Measurements from ENCODE around the gene R3HDM2. TPM values are rescaled to one million over a fixed set of nuclear protein-coding genes. Genes with fewer than 3 reads are reported as not detected.

The R3HDM2 gene
- total and polyA plus RNA-seq, 3 experiments from 2014 or later: 15.1 to 36.8 (median 28.2) TPM

DNA sequence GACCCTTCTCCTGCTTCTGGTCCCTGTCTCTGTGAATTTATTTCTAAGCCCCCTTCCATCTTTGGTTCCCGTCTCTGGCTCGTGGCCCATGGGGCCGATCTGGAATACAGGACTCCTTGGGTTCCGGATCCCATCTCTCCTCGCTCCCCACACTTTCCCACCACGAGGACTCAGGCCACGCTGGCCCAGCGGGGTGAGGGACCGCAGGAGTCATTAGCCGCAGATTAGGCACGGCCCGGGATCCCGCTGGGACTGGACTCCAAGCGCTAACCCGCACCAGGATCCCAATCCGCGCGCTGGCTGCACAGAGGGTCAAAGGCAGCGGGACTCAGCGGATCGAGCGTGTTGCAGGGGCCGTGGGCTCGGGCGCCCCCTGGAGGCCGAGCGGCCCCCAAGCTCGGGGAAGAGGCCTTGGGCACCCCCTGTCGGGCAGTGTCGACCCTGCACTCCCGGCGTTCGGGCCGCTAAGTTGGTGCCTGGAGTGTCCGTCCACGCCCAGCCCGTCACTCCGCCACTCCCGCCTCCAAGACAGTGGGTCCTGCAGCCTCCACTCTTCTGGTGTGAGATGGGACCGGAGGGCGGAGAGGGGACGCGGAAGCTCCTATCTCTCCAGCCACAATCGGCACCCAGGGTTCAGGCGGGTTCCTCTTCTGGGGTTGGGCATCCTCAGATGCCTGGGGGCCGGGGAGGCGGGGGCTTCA, 191.8 kb downstream of the R3HDM2 start:
- Histone ChIP-seq H3K27me3 (ENCODE audit: insufficient read depth, low read length, poor library complexity, severe bottlenecking) (peaks cover 55% of the 10 kb centered on the region), H3K4me1 (ENCODE audit: insufficient read depth, low read length) (peaks cover 75% of the 10 kb centered on the region), H3K4me3 (ENCODE audit: low read length) (peak overlapping the region; percentile 76), H3K36me3 (ENCODE audit: insufficient read depth, low read length) (peaks cover 2% of the 10 kb centered on the region), H3K9me3 (ENCODE audit: low read length) (no peaks in the 10 kb centered on the region), H3K27ac (ENCODE audit: low read depth, low read length) (no peak overlapping the region)
- ChIA-PET POLR2A (interaction anchor here (1.0 to 1.9 kb wide), 4 partner anchors 10 to 25 kb away, joined by 3 to 13 read pairs (median 5); partner anchors contain the start of genes NXPH4 and SHMT2), CTCF (interaction anchor here (0.7 to 12.7 kb wide), 16 partner anchors 11 to 223 kb away, joined by 3 to 274 read pairs (median 6); partner anchors contain the start of genes NEMP1, NXPH4, SHMT2 and STAC3)
- Mint-ChIP-seq H3K4me1 (peaks cover 57 to 79% (median 75%) of the 10 kb centered on the region in 3 donors), H3K9me3 (no peaks in the 10 kb centered on the region), H3K4me3 (peak overlapping the region; percentile 79 to 98 (median 94)), H3K27me3 (peaks cover 56 to 73% of the 10 kb centered on the region in 2 donors), H3K36me3 (peaks cover 7 to 13% (median 8%) of the 10 kb centered on the region in 3 donors), H3K27ac (peak overlapping the region in 6 of 8 donors; percentile 54 to 92 (median 76))
- DNase-seq: peak; percentile 80 to 88 (median 82)

DNA sequence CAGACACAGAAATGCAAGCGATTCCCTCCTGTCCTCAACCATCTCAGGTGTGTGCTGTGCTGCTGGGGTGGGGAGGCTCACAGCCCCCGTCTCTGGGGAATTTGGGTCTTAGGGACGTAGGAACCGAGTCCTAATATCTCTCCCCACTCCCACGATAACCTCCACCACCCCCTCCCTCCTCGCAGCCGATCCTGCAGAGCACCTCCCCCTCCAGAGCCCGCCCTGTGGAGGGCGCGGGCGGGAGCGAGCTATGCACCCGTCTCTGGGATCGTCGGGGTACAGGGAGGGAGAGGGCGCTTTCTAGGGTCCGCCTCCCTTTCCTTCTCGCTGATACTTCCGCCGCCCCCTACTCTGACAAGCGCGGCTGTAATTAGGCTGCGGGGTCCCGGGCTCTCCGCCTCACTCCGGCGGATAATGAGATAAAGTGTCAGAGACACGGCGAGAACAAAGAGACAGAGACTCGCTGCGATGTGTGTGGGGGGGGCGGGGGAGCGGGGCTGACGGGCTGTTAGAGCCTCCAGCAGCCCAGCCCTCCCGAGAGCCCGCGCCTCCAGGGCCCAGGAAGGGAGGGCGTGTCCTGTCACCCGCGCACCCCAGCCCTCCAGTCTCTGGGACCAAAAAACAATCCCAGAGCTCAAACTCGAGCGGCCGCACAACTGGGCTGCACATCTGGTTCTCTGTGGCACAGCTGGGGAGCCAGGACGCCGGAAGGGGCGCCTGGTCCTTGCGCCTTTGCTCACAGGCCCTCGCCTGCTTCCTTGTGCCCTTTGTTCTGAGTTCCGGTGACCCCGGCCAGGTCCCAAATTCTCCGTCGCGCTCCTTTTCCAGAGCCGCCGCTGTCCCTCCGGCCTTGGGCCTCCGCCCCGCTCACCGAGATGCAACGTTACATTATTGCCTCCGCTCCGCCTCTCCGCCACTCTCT, 192.7 kb downstream of the R3HDM2 start:
- peaks cover 52 to 66% of the 10 kb centered on the region in 2 donors for H3K27me3 Mint-ChIP-seq
- Histone ChIP-seq H3K4me1 (ENCODE audit: insufficient read depth, low read length) (peaks cover 67% of the 10 kb centered on the region), H3K27me3 (ENCODE audit: insufficient read depth, low read length, poor library complexity, severe bottlenecking) (peaks cover 52% of the 10 kb centered on the region), H3K27ac (ENCODE audit: low read depth, low read length) (no peak overlapping the region), H3K4me3 (ENCODE audit: low read length) (peak overlapping the region; percentile 28), H3K36me3 (ENCODE audit: insufficient read depth, low read length) (peaks cover 10% of the 10 kb centered on the region), H3K9me3 (ENCODE audit: low read length) (no peaks in the 10 kb centered on the region)
- CTCF ChIA-PET: interaction anchor here (1.0 to 12.7 kb wide), 9 partner anchors 10 to 126 kb away, joined by 3 to 274 read pairs (median 9); partner anchors contain the start of genes NXPH4, SHMT2 and STAC3
- POLR2A ChIA-PET: interaction anchor here (1.0 to 1.9 kb wide), 4 partner anchors 9 to 24 kb away, joined by 3 to 13 read pairs (median 5); partner anchors contain the start of genes NXPH4 and SHMT2
- H3K4me3 Mint-ChIP-seq: peak overlapping the region; percentile 79 to 98 (median 94)
- peaks cover 8 to 21% (median 15%) of the 10 kb centered on the region in 3 donors for H3K36me3 Mint-ChIP-seq
- peak overlapping the region in 4 of 8 donors; percentile 53 to 88 (median 69) for H3K27ac Mint-ChIP-seq
- H3K4me1 Mint-ChIP-seq: peaks cover 51 to 71% (median 67%) of the 10 kb centered on the region in 3 donors
- no peaks in the 10 kb centered on the region for H3K9me3 Mint-ChIP-seq
- DNase-seq: peak in 1 of 5 donors; percentile 21

DNA sequence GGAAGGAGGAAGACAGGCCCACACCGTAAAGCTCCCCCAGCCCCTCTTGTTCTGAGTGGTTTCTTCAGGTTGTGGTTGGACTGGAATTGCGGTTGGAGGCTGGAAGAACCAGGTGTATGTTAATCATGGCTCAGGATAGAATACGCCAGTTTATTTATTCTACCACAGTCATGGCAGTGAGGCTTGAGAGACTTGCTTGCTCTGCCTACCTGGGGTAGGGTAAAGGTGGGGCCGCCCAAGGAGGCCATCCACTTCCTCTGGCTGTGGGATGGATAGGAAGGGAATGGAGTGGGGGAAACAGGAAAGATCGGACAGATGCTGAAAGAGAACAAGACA, 193.3 kb downstream of the R3HDM2 start:
- H3K27me3 ChIP-seq (ENCODE audit: insufficient read depth, low read length, poor library complexity, severe bottlenecking): peaks cover 45% of the 10 kb centered on the region
- Mint-ChIP-seq H3K27me3 (peaks cover 48 to 60% of the 10 kb centered on the region in 2 donors), H3K4me3 (peak overlapping the region in 6 of 7 donors; percentile 51 to 94 (median 76)), H3K36me3 (peaks cover 8 to 27% (median 16%) of the 10 kb centered on the region in 3 donors), H3K9me3 (no peaks in the 10 kb centered on the region), H3K4me1 (peaks cover 47 to 64% (median 62%) of the 10 kb centered on the region in 3 donors), H3K27ac (peak overlapping the region in 1 of 8 donors; percentile 34)
- H3K9me3 ChIP-seq (ENCODE audit: low read length): no peaks in the 10 kb centered on the region
- H3K27ac ChIP-seq (ENCODE audit: low read depth, low read length): no peak overlapping the region
- H3K4me3 ChIP-seq (ENCODE audit: low read length): no peak overlapping the region
- ChIA-PET POLR2A (interaction anchor here (0.7 to 1.9 kb wide), 2 partner anchors 8 to 24 kb away, joined by 3 to 6 read pairs; partner anchors contain the start of gene SHMT2), CTCF (interaction anchor here (2.3 to 12.7 kb wide), 3 partner anchors 10 to 24 kb away, joined by 9 to 274 read pairs (median 262); partner anchors contain the start of genes NXPH4 and SHMT2)
- H3K36me3 ChIP-seq (ENCODE audit: insufficient read depth, low read length): peaks cover 16% of the 10 kb centered on the region
- no peak for DNase-seq
- H3K4me1 ChIP-seq (ENCODE audit: insufficient read depth, low read length): peaks cover 61% of the 10 kb centered on the region

DNA sequence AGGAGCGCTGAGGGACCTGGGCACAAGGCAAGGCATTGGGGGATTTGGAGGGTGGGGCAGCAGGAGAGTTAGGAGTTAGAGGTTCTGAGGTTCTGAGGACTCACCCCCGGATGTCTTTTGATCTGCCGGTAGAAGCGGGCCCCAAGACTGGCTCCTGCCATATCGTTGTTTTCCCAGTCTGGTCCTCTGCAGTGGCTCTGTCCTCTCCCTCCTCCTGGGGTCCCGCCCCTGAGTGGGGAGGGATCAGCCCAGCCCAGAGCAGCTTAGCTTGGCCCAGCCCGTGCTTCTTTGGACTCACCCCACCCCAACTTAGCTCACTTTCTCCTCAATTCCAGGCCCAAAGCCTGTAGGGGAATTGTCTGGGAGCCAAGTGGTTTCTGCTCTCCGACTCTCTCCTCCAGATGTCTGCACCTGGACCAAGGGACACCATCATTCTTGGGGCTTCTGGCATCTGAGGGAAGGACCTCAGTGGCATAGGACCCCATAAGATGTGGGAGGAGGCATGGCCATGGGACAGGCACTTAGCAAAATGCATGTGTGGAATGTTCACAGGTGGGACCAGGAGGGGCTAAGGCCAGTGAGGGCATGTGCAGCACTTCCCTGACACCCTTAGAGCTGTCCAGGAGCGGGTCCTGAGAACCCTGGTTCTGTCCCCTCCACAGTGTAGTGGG, 193.8 kb downstream of the R3HDM2 start:
- H3K4me3 ChIP-seq (ENCODE audit: low read length): no peak overlapping the region
- H3K9me3 Mint-ChIP-seq: no peaks in the 10 kb centered on the region
- H3K27ac ChIP-seq (ENCODE audit: low read depth, low read length): no peak overlapping the region
- H3K36me3 ChIP-seq (ENCODE audit: insufficient read depth, low read length): peaks cover 21% of the 10 kb centered on the region
- H3K4me3 Mint-ChIP-seq: peak overlapping the region in 6 of 7 donors; percentile 34 to 94 (median 76)
- peaks cover 40% of the 10 kb centered on the region for H3K27me3 ChIP-seq (ENCODE audit: insufficient read depth, low read length, poor library complexity, severe bottlenecking)
- H3K36me3 Mint-ChIP-seq: peaks cover 8 to 32% (median 16%) of the 10 kb centered on the region in 3 donors
- H3K9me3 ChIP-seq (ENCODE audit: low read length): no peaks in the 10 kb centered on the region
- peaks cover 45 to 59% (median 57%) of the 10 kb centered on the region in 3 donors for H3K4me1 Mint-ChIP-seq
- peak overlapping the region in 2 of 8 donors; percentile 34 to 43 for H3K27ac Mint-ChIP-seq
- CTCF ChIA-PET: interaction anchor here (9.1 to 12.7 kb wide), 2 partner anchors 9 to 23 kb away, joined by 262 to 274 read pairs; partner anchors contain the start of gene SHMT2
- POLR2A ChIA-PET: interaction anchor here (0.7 to 1.9 kb wide), 2 partner anchors 8 to 23 kb away, joined by 3 to 6 read pairs; partner anchors contain the start of gene SHMT2
- peak in 1 of 5 donors; percentile 17 for DNase-seq
- H3K4me1 ChIP-seq (ENCODE audit: insufficient read depth, low read length): peaks cover 56% of the 10 kb centered on the region
- H3K27me3 Mint-ChIP-seq: peaks cover 46 to 56% of the 10 kb centered on the region in 2 donors

DNA sequence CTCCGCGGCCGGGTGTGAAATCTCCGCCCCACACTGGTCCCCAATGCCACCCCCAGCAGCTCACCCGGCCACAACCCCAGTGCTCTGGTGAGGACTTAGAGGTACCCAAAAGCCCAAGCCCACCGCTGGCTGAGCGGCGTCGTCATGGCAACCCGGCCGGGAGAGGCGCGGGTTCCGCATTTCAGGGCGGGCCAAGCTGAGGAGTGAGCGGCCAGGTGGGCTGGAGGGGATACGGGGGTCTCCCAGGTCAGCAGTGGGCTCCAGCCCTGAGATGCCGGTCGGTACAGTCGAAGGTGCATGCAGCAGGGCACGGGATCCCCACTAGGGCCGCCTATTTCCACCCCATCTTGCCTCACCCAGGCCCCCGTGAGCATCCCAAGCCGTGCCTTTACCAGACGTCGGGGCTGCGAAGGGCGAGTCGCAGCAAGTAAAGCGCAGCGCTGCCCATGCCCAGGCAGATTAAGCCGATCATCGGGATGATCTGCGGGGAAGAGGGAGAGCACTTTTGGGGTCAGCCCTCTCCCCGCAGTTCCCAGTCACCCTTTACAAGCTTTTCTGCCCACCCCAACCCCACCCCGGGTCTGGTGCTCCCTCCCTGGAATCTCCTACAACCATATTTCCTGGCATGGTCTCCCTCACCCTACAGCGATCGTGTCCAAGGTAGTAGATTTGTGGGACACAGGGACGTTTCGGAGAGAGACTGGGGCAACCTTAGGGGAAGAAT, 194.5 kb downstream of the R3HDM2 start:
- no peak overlapping the region for H3K4me3 ChIP-seq (ENCODE audit: low read length)
- peaks cover 33% of the 10 kb centered on the region for H3K27me3 ChIP-seq (ENCODE audit: insufficient read depth, low read length, poor library complexity, severe bottlenecking)
- H3K36me3 ChIP-seq (ENCODE audit: insufficient read depth, low read length): peaks cover 21% of the 10 kb centered on the region
- Mint-ChIP-seq H3K4me3 (peak overlapping the region in 2 of 7 donors; percentile 5 to 47), H3K9me3 (no peaks in the 10 kb centered on the region), H3K4me1 (peaks cover 38 to 54% (median 51%) of the 10 kb centered on the region in 3 donors), H3K27ac (peak overlapping the region in 1 of 8 donors; percentile 34), H3K27me3 (peaks cover 39 to 49% of the 10 kb centered on the region in 2 donors), H3K36me3 (peaks cover 11 to 39% (median 16%) of the 10 kb centered on the region in 3 donors)
- no peaks in the 10 kb centered on the region for H3K9me3 ChIP-seq (ENCODE audit: low read length)
- no peak overlapping the region for H3K27ac ChIP-seq (ENCODE audit: low read depth, low read length)
- peaks cover 50% of the 10 kb centered on the region for H3K4me1 ChIP-seq (ENCODE audit: insufficient read depth, low read length)
- CTCF ChIA-PET: interaction anchor here (9.1 to 12.7 kb wide), 2 partner anchors 9 to 22 kb away, joined by 262 to 274 read pairs; partner anchors contain the start of gene SHMT2
- POLR2A ChIA-PET: no interaction called here
- DNase-seq: no peak

DNA sequence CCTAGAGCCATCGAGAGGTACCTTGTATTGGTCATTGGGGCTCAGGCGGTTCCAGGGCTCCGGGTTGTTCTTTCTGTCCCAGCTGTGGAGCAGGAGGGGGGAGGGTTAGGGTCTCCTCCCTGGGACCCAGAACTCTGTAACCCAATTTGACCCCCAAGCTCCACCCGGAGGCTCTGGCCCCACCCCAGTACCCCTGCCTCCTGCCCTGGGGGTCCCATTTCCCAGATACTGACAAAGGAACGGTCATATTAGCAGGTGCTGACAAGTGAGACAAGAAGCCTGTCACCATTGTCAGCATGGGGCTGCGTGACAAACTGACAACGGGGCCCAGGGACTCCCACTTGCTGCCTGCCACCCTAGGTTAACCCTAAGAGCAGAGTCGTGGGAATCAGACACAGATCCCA, 195.1 kb downstream of the R3HDM2 start:
- peaks cover 27% of the 10 kb centered on the region for H3K27me3 ChIP-seq (ENCODE audit: insufficient read depth, low read length, poor library complexity, severe bottlenecking)
- Mint-ChIP-seq H3K9me3 (no peaks in the 10 kb centered on the region), H3K36me3 (peaks cover 11 to 40% (median 16%) of the 10 kb centered on the region in 3 donors), H3K27ac (peak overlapping the region in 1 of 8 donors; percentile 33), H3K4me1 (peaks cover 32 to 54% (median 51%) of the 10 kb centered on the region in 3 donors), H3K4me3 (no peak overlapping the region), H3K27me3 (peaks cover 33 to 43% of the 10 kb centered on the region in 2 donors)
- no peaks in the 10 kb centered on the region for H3K9me3 ChIP-seq (ENCODE audit: low read length)
- H3K4me3 ChIP-seq (ENCODE audit: low read length): no peak overlapping the region
- no peak for DNase-seq
- no peak overlapping the region for H3K27ac ChIP-seq (ENCODE audit: low read depth, low read length)
- POLR2A ChIA-PET: no interaction called here
- CTCF ChIA-PET: no interaction called here
- peaks cover 50% of the 10 kb centered on the region for H3K4me1 ChIP-seq (ENCODE audit: insufficient read depth, low read length)
- H3K36me3 ChIP-seq (ENCODE audit: insufficient read depth, low read length): peaks cover 21% of the 10 kb centered on the region
